ENCODE data around the gene TBX15. TPM values are rescaled to one million over a fixed set of nuclear protein-coding genes. Genes with fewer than 3 reads are reported as not detected.

TBX15 gene
- total RNA-seq (under 1 TPM in 4 of 6 donors, not detected in 2; 0.06 to 0.14 (median 0.09) TPM), polyA plus RNA-seq (under 1 TPM in 1 of 2 donors, not detected in 1; 0.05 TPM)

DNA sequence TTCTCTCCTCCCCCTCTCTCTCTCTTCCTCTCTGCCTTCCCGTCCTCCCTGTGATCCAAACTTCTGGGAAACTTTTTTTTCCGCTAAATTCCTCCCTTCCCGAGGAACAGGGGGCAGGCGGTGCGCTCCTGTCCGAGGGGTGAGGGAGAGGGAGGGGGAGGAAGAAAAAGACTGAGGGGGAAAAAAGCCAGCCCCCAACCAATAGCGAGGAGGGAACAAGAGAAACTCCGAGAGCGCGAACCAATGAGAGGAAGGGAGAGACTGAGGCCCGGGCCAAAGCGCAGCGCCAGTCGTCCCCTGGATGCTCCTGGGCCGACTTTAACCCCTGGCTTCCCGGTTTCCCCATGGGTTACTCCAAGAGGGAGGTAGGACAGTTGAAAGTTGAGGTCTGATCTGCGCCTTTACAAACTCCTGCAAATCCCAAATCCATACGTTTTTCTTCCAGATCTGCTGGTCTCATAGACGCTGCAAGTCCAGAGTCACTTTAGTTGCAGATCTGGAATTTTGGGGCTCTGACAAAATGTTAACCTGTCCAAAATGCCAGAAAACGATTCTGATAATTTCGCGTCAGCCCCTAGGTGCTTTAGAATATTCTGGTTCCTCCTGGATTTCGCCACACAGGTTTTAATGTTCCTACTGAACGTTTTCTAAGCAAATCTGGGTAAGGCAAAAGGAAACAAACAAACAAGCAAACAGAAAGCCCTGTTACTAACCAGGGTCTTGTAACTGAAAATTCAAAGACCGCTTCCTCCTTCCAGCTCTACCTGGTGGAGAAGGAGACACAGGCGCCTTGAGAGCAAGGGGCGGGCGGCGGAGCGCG lies at the start of gene TBX15:
TSS of gene TBX15 (minus strand) at position 158 of the 820 bp plus-strand sequence. CDS start 548 bp downstream, outside the sequence.
- intact Hi-C loops (cut with DNase I): no loop called here
- H3K4me3 ChIP-seq: peak within 1 kb of the TSS in 3 of 4 donors; percentile 10 to 43 (median 20)
- no peaks in the 10 kb centered on the region for H3K36me3 ChIP-seq
- H3K4me1 ChIP-seq: no peaks in the 10 kb centered on the region
- WGBS, 2 donors: 15% methylated on average over 31 of the region's 31 CpGs
- H3K9me3 ChIP-seq: no peaks in the 10 kb centered on the region
- H3K27ac ChIP-seq: no peak within 1 kb of the TSS
- FAIRE-seq: no peak
- TF ChIP-seq CTCF (IDR thresholded peaks at IDR 0.05): no peak
- H3K27me3 ChIP-seq: peaks cover 9 to 87% (median 23%) of the 10 kb centered on the region in 4 donors
- no peak for ATAC-seq
- no peak for DNase-seq

DNA sequence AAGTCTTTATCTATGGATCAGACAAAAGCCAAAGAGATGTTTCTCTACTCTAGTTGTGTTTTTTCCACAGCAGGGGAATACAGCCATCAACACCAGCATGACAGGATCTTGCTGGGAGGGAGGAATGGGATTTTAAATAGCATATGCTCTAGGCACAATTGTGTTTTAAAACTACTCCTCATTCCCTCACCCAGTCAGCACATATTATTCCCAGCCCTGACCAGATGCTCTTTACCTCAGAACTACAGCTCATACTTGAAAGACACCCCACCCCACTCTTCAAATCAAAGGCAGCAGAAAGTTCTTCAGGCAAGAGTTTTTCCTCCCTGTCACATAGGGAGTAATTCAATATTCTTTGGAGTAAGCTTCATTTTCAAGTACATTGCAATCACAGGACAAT lies 46.2 kb upstream of the TBX15 start:
- intact Hi-C loops (cut with DNase I): no loop called here
- FAIRE-seq (no peak), ATAC-seq (no peak)

DNA sequence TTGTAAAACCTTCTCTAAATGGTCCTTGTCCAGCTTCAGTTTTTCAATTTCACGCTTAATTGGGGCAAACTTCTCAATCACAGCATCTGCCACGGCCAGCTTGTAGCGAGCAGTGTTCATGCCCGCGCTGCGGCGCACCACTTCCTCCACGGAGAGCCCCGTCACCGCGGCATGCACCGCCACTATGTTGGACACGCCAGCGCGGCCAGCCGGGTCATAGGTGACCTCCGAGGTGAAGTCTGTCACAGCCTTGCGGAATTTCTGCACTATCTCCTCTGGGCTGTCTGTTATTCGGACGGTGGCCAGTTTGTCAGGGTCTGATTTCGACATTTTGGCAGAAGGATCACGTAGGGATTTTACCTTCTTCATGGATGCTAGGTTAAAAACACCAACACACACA lies 44.8 kb upstream of the TBX15 start:
- no peaks in the 10 kb centered on the region for H3K27me3 ChIP-seq
- no peaks in the 10 kb centered on the region for H3K9me3 ChIP-seq
- DNase-seq (no peak), ATAC-seq (no peak), FAIRE-seq (no peak)
- intact Hi-C loops (cut with DNase I): no loop called here
- no peak overlapping the region for H3K27ac ChIP-seq
- whole genome bisulfite sequencing, 2 donors: 97 to 98% methylated on average over 22 of the region's 22 CpGs
- no peak for TF ChIP-seq CTCF (IDR thresholded peaks at IDR 0.05)
- H3K36me3 ChIP-seq: peaks cover 0 to 14% (median 0%) of the 10 kb centered on the region in 3 donors
- no peak overlapping the region for H3K4me3 ChIP-seq
- no peaks in the 10 kb centered on the region for H3K4me1 ChIP-seq

More for the DNA sequence above, 46.2 kb upstream of the TBX15 start:
- TF ChIP-seq CTCF (IDR thresholded peaks at IDR 0.05): no peak
- Histone ChIP-seq H3K4me3 (no peak overlapping the region), H3K4me1 (no peaks in the 10 kb centered on the region), H3K9me3 (no peaks in the 10 kb centered on the region), H3K27ac (no peak overlapping the region), H3K36me3 (peaks cover 0 to 14% (median 0%) of the 10 kb centered on the region in 3 donors), H3K27me3 (no peaks in the 10 kb centered on the region)
- DNase-seq: no peak

GRCh38 chr1:119027759-119028158 lies 39.6 kb upstream of the TBX15 start:
- no peaks in the 10 kb centered on the region for H3K9me3 ChIP-seq
- peaks cover 0 to 6% (median 0%) of the 10 kb centered on the region in 3 donors for H3K36me3 ChIP-seq
- DNase-seq: no peak
- FAIRE-seq: no peak
- ATAC-seq: no peak
- no peaks in the 10 kb centered on the region for H3K4me1 ChIP-seq
- 92 to 100% methylated on average over 1 of the region's 1 CpG for WGBS, 2 donors
- H3K4me3 ChIP-seq: no peak overlapping the region
- no peak overlapping the region for H3K27ac ChIP-seq
- intact Hi-C loops (cut with DNase I): no loop called here
- H3K27me3 ChIP-seq: no peaks in the 10 kb centered on the region
- TF ChIP-seq CTCF (IDR thresholded peaks at IDR 0.05): no peak

DNA sequence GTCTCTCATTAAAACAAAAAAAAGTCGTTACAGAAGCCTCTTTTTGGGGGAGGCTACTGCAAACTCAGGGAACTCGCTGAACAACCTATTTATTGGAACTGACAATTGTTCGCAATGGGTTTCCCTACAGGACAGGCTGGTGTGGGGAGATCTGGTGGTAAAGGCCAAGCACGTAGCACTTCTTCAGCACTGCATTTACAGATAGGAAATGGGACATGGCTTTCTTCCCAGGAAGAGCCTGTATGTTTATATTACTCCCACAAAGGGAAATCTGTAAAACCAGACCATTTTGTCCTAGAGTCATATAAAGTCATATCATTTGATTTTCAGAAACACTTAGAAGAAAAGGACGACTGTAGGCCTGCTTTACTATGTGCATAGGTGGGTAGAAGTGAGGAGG lies 38.8 kb upstream of the TBX15 start:
- H3K9me3 ChIP-seq: no peaks in the 10 kb centered on the region
- H3K36me3 ChIP-seq: no peaks in the 10 kb centered on the region
- H3K27me3 ChIP-seq: no peaks in the 10 kb centered on the region
- no peak overlapping the region for H3K27ac ChIP-seq
- no peaks in the 10 kb centered on the region for H3K4me1 ChIP-seq
- H3K4me3 ChIP-seq: no peak overlapping the region
- TF ChIP-seq CTCF (IDR thresholded peaks at IDR 0.05): no peak
- 92 to 94% methylated on average over 5 of the region's 5 CpGs for whole genome bisulfite sequencing, 2 donors
- intact Hi-C loops (cut with DNase I): no loop called here
- FAIRE-seq (no peak), ATAC-seq (no peak), DNase-seq (no peak)

Measured in pancreas (tissue), 10 donors.